Central memory CD8-positive, alpha-beta T cell (primary cell): ENCODE results near the gene JUND.

Experiments used
- ATAC-seq: fragments of 150-1000 bp; cut with Tn5 transposase; replicated peaks from 2 replicates; pipeline ENCODE4 v1.10.0; 2022; ENCODE audit warnings: mild to moderate bottlenecking, moderate FRiP score, moderate number of reproducible peaks; ENCODE audit not compliant: poor library complexity, severe bottlenecking; ENCODE audit errors: extremely low read depth
- DNase-seq, 2 donors: peaks; one replicate each; pipeline ENCODE4 v3.0.0; 2021; ENCODE audit warnings: low spot score in 2 of 2
- H3K27ac Mint-ChIP-seq: one replicate; pipeline ENCODE4 v1.8.0; 2022; ENCODE audit warnings: low read depth, mild to moderate bottlenecking, moderate library complexity, mixed read lengths
- H3K27me3 Mint-ChIP-seq: one replicate; pipeline ENCODE4 v1.8.0; 2022; ENCODE audit warnings: mixed read lengths
- H3K36me3 Mint-ChIP-seq: one replicate; pipeline ENCODE4 v1.8.0; 2022; ENCODE audit warnings: mild to moderate bottlenecking, moderate library complexity, mixed read lengths; ENCODE audit not compliant: insufficient read depth
- H3K4me1 Mint-ChIP-seq: one replicate; pipeline ENCODE4 v1.8.0; 2022; ENCODE audit warnings: mixed read lengths
- H3K4me3 Mint-ChIP-seq: one replicate; pipeline ENCODE4 v1.8.0; 2022; ENCODE audit warnings: mild to moderate bottlenecking, moderate library complexity, mixed read lengths
- H3K9me3 Mint-ChIP-seq: one replicate; pipeline ENCODE4 v1.8.0; 2022; ENCODE audit warnings: mixed read lengths

Gene JUND

DNA sequence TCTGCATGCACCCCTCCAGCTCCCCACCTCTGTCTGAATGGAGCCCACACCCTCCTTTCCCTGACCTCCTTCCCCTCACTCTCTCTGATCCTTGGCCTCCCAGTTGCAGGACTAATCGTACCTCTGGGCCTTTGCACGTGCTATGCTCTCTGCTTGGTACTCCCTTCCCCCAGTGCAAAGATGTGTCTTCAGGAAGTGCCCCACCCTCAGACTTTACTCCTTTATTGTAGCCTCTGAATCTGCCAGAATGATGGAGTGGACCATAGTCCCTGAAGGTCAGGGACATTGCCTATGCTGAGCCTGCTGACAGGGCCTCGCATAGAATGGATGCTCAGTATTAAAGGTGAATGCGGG is 1.3 kb upstream of the JUND start:
- H3K9me3 Mint-ChIP-seq = no peaks in the 10 kb centered on the region
- ATAC-seq = no peak
- peak overlapping the region; percentile 100 for H3K4me3 Mint-ChIP-seq
- DNase-seq = no peak
- peak overlapping the region; percentile 100 for H3K27ac Mint-ChIP-seq
- peaks cover 60% of the 10 kb centered on the region for H3K4me1 Mint-ChIP-seq
- peaks cover 44% of the 10 kb centered on the region for H3K36me3 Mint-ChIP-seq
- no peaks in the 10 kb centered on the region for H3K27me3 Mint-ChIP-seq

DNA sequence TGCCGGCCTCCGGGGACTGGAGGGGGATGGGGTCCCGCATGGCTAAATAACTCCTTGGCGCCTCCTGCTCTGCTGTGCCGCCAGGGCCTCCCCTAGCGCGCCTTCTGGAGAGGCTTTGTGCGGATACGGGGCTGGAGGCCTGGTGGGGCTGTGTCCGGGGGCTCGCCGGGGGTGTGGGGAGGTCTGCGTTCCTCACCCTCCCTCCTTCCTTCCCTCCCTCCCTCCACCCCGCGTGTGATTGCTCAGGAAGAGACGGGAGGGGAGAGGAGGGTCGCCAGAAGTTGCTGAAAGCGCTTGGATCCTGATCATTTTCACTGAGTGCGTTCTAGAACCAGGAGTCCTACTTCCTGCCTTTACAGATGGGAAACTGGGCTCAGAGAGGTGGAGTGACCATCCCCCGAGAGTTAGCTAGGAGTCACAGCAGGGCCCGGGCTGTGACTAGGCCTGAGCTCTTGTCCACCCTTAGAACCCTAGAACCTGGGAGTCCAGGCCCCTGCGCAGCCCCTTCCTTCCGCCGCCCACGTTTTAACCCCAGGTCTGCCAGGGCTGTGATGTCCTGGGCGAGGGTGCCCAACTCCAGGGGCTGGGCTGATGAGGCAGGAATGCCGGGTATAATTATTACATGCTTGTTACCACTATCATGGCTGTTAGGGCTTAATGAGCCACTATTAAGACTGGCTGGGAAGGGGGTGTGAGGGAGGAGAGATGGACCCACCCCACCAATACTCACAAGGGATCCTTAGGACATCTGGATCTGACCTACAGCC is 782 bp upstream of the JUND start:
- DNase-seq (no peak), ATAC-seq (no peak)
- Mint-ChIP-seq H3K4me1 (peaks cover 66% of the 10 kb centered on the region), H3K27me3 (no peaks in the 10 kb centered on the region), H3K4me3 (peak overlapping the region; percentile 100), H3K9me3 (no peaks in the 10 kb centered on the region), H3K36me3 (peaks cover 50% of the 10 kb centered on the region), H3K27ac (peak overlapping the region; percentile 100)

DNA sequence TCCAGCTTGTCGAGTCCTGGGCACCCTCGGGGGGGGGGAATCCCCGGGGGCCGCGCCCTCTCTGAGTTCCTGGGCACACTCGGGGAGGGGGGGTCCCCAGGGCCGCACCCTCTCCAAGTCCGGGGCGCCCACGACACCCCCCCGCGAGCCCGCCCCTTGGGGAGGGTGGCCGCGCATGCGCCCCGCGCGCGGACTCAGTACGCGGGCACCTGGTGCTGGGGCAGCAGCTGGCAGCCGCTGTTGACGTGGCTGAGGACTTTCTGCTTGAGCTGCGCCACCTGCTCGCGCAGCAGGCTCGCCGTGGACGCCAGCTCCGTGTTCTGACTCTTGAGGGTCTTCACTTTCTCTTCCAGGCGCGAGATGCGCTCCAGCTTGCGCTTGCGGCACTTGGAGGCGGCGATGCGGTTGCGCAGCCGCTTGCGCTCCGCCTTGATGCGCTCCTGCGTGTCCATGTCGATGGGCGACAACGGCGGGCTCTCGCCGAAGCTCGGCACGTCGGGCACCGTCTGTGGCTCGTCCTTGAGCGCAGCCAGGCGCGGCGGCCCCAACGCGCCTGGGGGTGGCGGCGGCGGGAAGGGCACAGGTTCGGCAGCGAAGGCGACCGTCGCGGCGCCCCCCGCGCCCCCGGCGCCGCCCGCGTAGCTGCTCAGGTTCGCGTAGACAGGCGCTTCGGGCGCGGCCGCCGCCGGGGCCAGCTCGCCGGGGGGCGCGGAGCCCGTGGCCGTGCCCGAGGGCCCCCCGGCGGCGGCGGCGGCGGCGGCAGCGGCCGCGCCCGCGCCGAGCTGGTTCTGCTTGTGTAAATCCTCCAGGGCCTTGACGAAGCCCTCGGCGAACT is 958 bp downstream of the JUND start:
- peak overlapping the region; percentile 100 for H3K4me3 Mint-ChIP-seq
- no peaks in the 10 kb centered on the region for H3K9me3 Mint-ChIP-seq
- ATAC-seq (peak; percentile 13), DNase-seq (peak; percentile 72 to 85)
- peak overlapping the region; percentile 100 for H3K27ac Mint-ChIP-seq
- H3K4me1 Mint-ChIP-seq = peaks cover 53% of the 10 kb centered on the region
- peaks cover 67% of the 10 kb centered on the region for H3K36me3 Mint-ChIP-seq
- H3K27me3 Mint-ChIP-seq = no peaks in the 10 kb centered on the region

DNA sequence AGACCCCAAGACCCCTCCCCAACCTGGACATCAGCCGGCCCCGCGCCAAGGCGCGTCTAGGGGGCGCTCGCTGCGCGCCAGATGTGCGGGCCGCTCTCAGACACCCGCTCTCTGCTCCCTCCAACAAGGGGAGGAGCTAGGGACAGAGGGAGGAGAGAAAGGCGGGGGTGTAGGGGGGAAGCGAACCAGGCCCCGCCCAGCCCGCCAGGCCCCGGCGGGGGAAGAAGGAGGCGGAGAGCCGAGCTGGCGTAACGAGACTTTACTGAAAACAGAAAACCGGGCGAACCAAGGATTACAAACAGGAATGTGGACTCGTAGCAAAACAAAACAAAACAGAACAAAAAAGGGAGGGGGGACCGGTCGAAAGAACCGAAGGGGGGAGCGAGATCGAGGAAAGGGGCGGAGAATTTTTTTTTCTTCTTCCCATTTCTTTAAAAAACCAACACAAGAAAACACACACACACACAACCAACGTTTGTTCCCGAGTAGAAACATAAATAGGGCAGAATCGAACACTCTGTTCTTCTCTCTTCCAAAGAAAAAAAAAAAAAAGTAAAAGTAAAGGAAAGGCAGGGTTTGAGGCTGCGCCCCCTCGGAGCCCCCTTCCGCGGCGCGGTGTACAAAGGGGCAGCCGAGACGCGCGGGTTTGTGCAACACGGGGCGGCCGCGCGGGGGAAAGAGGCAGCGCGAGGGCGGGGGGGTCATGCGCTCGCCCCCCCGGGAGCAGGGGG is 1.7 kb downstream of the JUND start:
- Mint-ChIP-seq H3K27me3 (no peaks in the 10 kb centered on the region), H3K4me1 (peaks cover 47% of the 10 kb centered on the region), H3K27ac (peak overlapping the region; percentile 100), H3K4me3 (peak overlapping the region; percentile 100), H3K9me3 (no peaks in the 10 kb centered on the region), H3K36me3 (peaks cover 75% of the 10 kb centered on the region)
- DNase-seq (peak; percentile 86 to 93), ATAC-seq (peak; percentile 22)

DNA sequence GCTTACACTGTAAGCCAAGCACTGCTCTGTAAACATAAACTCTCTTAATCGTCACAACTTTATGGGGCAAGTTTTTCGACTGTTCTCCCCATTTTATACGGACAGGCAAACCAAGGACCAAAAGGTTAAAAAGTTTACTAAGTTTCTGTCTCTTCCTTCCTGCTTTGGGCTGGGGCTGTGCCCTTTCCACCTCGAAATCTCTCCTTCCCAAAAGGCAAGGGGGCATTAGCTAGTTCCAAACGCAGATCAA is 2.2 kb downstream of the JUND start:
- H3K4me1 Mint-ChIP-seq = peaks cover 49% of the 10 kb centered on the region
- no peaks in the 10 kb centered on the region for H3K27me3 Mint-ChIP-seq
- peaks cover 80% of the 10 kb centered on the region for H3K36me3 Mint-ChIP-seq

DNA sequence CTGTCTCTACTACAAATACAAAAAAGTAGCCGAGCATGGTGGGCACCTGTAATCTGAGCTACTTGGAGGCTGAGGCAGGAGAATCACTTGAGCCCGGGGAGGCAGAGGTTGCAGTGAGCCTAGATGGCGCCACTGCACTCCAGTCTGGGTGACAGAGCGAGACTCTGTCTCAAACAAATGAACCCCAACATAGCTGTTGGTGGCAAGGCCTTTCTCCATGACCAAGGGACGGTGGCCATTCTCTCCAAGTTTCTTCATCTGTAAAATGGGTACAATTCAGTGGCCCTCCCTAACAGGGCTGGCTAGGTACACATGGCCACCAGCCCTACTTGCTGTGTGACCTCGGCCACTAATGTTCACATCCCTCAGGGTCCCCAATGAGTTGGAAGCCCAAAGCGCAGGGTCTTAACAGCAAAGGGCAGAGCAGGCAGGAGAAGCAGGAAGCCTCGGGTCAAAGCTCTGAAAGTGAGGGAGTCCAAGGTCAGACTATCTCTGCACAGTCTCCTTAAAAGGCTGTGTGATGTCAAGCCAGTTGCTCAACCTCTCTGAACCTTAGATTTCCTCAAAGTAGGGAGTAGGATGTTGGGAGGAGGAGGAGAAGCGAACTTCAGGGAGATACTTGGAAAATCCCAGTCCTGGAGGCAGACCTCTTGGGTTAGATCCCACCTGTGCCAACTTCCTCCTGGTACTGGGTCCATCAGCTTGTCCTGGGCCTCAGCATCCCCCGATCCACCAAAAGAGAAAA is 2.7 kb downstream of the JUND start:
- H3K4me3 Mint-ChIP-seq = peak overlapping the region; percentile 100
- DNase-seq = peak in 1 of 2 donors; percentile 60
- no peak for ATAC-seq
- peaks cover 85% of the 10 kb centered on the region for H3K36me3 Mint-ChIP-seq
- H3K4me1 Mint-ChIP-seq = peaks cover 49% of the 10 kb centered on the region
- H3K27me3 Mint-ChIP-seq = no peaks in the 10 kb centered on the region
- H3K27ac Mint-ChIP-seq = peak overlapping the region; percentile 100
- H3K9me3 Mint-ChIP-seq = no peaks in the 10 kb centered on the region

More for the DNA sequence above, 2.2 kb downstream of the JUND start:
- no peaks in the 10 kb centered on the region for H3K9me3 Mint-ChIP-seq
- H3K27ac Mint-ChIP-seq = peak overlapping the region; percentile 100
- no peak for ATAC-seq
- no peak for DNase-seq
- H3K4me3 Mint-ChIP-seq = peak overlapping the region; percentile 100

DNA sequence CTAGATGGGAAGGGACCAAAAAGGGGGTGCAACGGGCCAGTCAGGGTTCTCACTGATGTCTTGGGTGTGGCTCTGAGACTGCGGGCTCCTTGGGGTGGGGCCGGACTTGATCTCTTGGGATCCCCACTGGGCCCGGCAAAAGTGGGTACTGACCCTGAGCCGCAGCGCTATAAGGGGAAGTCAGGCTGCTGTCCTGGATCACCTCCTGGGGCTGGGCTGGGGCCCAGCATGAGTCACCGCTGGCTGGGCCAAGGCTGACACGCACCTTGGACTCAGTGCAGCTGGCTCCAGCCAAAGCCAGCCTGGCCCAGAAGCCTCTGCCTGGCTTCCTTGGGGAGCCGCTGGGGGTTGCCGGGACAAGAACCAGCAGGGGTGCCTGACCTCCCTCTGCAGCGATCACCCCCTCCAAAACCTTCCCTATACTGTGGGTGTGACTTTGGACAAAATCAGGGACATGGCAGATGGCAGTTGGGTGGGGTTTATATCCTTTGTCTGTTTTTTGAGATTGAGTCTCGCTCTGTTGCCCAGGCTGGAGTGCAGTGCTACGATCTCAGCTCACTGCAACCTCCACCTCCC is 6.6 kb downstream of the JUND start:
- Mint-ChIP-seq H3K9me3 (no peaks in the 10 kb centered on the region), H3K4me3 (peak overlapping the region; percentile 100), H3K36me3 (peaks cover 92% of the 10 kb centered on the region), H3K4me1 (peaks cover 34% of the 10 kb centered on the region), H3K27me3 (no peaks in the 10 kb centered on the region), H3K27ac (peak overlapping the region; percentile 100)
- DNase-seq (peak in 1 of 2 donors; percentile 35), ATAC-seq (no peak)

DNA sequence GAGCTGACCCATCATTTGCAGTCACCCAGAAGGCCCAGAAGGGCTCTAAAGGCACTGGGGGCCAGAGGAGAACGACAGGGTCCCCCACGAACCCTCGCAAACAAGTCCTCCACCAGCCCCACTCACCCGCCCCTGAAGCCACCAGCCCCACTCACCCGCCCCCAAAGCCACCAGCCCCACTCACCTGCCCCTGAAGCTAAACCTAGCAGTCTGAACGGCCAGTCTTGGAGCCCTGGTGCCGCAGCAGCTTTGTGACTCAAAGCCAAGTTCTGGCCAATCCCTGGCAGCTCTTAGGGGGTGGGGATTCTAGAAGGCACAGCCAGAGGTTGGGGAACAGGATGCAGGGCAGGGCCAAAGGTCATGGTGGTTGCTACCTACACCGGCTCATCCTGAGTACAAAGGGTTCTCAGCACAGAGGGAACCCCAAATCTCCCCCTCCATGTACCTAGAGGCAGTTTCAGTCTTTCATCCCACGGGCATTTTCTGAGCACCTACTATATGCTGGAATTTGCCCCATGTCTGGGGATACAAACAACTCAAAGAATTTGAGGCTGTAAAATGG is 7.1 kb downstream of the JUND start, which contains the start of gene IQCN:
Gene IQCN (minus strand): TSS at position 234 of the 562 bp plus-strand sequence. CDS start 4,974 bp downstream, outside the sequence.
- Mint-ChIP-seq H3K27me3 (no peaks in the 10 kb centered on the region), H3K9me3 (no peaks in the 10 kb centered on the region), H3K4me1 (peaks cover 28% of the 10 kb centered on the region), H3K4me3 (peak within 1 kb of the TSS; percentile 100), H3K27ac (peak within 1 kb of the TSS; percentile 100), H3K36me3 (peaks cover 88% of the 10 kb centered on the region)
- DNase-seq (peak in 1 of 2 donors; percentile 39), ATAC-seq (peak; percentile 12)

DNA sequence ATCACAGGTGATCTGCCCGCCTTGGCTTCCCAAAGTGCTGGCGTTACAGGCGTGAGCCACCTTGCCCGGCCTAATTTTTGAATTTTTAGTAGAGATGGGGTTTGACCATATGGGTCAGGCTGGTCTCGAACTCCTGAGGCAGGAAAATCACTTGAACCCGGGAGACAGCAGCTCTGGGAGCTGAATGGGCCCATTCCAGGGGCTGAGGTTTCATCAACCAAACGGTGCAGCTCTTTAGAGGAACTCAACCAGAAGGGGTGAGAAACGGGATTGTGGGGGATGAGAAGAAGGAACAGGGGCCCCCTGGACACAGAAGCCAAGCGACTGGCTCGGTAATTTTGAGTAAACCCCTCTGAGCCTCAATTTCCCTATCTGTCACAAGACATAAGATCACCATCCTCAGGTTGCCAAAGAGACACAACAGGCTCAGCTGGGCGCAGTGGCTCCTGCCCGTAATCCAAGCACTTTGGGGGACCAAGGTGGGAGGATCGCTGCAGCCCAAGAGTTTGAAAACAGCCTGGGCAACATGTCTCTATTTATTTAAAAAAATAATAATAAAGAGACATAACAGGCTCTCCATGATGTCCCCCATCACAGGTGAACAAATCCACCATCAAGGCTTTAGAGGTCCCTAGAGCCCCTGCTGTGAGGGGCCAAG is 7.7 kb downstream of the JUND start:
- Mint-ChIP-seq H3K27me3 (no peaks in the 10 kb centered on the region), H3K4me1 (peaks cover 22% of the 10 kb centered on the region), H3K9me3 (no peaks in the 10 kb centered on the region), H3K27ac (peak overlapping the region; percentile 100), H3K4me3 (peak overlapping the region; percentile 100), H3K36me3 (peaks cover 86% of the 10 kb centered on the region)
- DNase-seq = no peak
- ATAC-seq = no peak

DNA sequence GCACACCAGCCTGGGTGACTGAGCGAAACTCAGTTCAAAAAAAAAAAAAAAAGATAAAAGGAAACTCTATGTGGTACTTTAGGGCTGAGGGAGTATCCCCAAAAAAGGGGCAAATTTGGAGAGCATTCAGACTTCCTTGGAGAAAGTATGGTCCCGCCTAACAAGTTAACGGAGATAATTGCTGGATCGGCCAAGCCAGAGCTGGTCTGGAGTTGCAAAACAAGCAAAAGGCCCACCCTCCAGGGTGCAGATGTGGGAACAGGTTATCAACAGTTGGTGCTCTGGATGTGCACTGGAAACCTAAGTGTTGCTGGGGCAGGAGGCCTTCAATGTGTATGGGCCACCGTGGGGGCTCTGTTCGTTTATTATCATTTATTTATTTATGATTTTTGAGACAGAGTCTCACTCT is 10.0 kb downstream of the JUND start:
- Mint-ChIP-seq H3K4me1 (peaks cover 7% of the 10 kb centered on the region), H3K27ac (peak overlapping the region; percentile 100), H3K9me3 (no peaks in the 10 kb centered on the region), H3K4me3 (peak overlapping the region; percentile 20), H3K36me3 (peaks cover 82% of the 10 kb centered on the region), H3K27me3 (no peaks in the 10 kb centered on the region)
- no peak for DNase-seq
- ATAC-seq = no peak

DNA sequence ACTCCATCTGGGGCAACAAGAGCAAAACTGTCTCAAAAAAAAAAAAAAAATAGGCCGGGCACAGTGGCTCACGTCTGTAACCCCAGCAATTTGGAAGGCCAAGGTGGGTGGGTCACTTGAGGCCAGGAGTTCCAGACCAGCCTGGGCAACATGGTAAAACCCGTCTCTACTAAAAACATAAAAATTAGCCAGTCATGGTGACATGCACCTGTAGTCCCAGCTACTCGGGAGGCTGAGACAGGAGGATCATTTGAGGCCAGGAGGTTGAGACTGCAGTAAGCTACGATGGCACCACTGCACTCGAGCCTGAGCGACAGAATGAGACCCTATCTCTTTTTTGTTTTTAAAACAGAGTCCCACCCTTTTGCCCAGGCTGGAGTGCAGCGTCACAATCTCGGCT is 11.1 kb downstream of the JUND start:
- no peaks in the 10 kb centered on the region for H3K9me3 Mint-ChIP-seq
- H3K36me3 Mint-ChIP-seq = peaks cover 82% of the 10 kb centered on the region
- no peaks in the 10 kb centered on the region for H3K27me3 Mint-ChIP-seq
- DNase-seq = no peak
- H3K27ac Mint-ChIP-seq = peak overlapping the region; percentile 100
- H3K4me1 Mint-ChIP-seq = peaks cover 14% of the 10 kb centered on the region
- ATAC-seq = no peak
- no peak overlapping the region for H3K4me3 Mint-ChIP-seq
